ENCODE data around the gene SHISA5. TPM values are rescaled to one million over a fixed set of nuclear protein-coding genes. Genes with fewer than 3 reads are reported as not detected.
"Not testable (repeated sequence)": the region's sequence is repeated elsewhere in the genome, so short reads cannot be mapped to it uniquely, and the experiment has no call there.

SHISA5 gene
- total RNA-seq, 1 donor from 2014 or later = 47.9 TPM

- no peak for ATAC-seq (ENCODE audit: poor library complexity)
- DNase-seq = no peak
- intact Hi-C loops (cut with DNase I) = no loop called here
These were observed 36.9 kb downstream of the SHISA5 start for GRCh38 chr3:48467110-48467454.

DNA sequence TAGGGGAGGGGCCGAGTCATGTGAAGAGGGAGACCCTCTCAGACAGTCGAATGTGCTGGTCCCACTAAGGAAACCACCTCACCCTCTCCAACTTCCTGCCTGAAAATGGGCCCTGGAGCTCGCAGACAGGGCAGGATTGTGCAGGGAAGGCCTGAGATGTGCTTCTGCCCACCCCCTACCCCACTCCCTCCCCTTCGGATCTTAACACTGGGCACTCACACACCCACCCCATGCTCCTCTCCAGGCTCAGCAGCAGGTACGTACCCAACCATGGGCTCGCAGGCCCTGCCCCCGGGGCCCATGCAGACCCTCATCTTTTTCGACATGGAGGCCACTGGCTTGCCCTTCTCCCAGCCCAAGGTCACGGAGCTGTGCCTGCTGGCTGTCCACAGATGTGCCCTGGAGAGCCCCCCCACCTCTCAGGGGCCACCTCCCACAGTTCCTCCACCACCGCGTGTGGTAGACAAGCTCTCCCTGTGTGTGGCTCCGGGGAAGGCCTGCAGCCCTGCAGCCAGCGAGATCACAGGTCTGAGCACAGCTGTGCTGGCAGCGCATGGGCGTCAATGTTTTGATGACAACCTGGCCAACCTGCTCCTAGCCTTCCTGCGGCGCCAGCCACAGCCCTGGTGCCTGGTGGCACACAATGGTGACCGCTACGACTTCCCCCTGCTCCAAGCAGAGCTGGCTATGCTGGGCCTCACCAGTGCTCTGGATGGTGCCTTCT, 37.4 kb downstream of the SHISA5 start:
- no peak for DNase-seq
- peak; percentile 14 for ATAC-seq (ENCODE audit: poor library complexity)
- intact Hi-C loops (cut with DNase I) = no loop called here

DNA sequence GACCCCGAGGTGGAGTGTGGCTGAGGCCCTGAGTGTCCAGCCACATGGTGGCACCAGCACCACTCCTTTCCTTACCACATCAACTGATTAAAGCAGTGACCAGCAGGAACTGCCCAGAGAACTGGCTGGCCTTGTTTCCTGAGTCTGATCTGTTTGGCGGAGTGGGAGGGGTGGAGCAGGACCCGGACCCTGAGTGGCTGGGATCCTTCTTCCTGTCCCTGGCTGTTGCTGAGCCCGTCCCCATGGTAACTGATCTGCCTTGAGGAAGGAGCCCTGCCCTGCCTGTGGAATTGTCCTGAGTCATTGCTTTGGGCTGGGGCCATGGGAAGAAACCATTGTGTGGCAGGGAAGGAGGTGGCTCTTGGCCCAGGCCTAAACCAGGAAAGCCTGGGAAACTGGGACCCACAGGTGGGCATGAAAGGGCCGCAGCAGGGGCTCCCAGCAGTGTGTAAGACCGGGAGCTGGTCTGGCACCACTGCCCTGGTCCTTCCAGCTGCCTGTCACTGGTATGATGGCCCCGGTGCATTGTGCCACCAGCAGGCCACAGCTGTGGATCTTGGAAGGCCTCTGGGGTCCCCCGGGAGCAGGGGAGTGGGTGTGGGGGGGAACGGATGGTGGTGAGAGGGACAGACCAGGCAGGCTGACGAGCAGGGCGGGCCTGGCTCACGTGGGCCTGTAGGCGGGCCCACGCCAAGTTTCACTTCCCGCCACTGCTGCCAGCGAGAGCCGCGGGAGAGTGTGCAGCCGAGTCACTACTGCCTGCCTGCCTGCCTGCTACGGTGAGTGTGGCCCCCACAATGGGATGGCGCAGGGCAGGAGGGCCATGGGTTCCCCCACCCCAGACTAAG, 38.2 kb downstream of the SHISA5 start:
- DNase-seq (peak; percentile 97), ATAC-seq (ENCODE audit: poor library complexity) (peak; percentile 92)
- intact Hi-C loops (cut with DNase I) = loop anchor here (2.0 kb wide), 1 partner anchor 83 kb away; no protein-coding TSS in a partner anchor

GRCh38 chr3:48465237-48465530, 38.8 kb downstream of the SHISA5 start:
- DNase-seq = no peak
- ATAC-seq (ENCODE audit: poor library complexity) = no peak
- intact Hi-C loops (cut with DNase I) = loop anchor here (2.0 kb wide), 1 partner anchor 84 kb away; no protein-coding TSS in a partner anchor

GRCh38 chr3:48464713-48465221, 39.2 kb downstream of the SHISA5 start:
- intact Hi-C loops (cut with DNase I) = loop anchor here (2.0 kb wide), 1 partner anchor 84 kb away; no protein-coding TSS in a partner anchor
- DNase-seq (peak; percentile 41), ATAC-seq (ENCODE audit: poor library complexity) (no peak)

- intact Hi-C loops (cut with DNase I) = loop anchor here (2.0 kb wide), 1 partner anchor 85 kb away; no protein-coding TSS in a partner anchor
- ATAC-seq (ENCODE audit: poor library complexity) (no peak), DNase-seq (no peak)
These were observed 40.3 kb downstream of the SHISA5 start for GRCh38 chr3:48463703-48464102.

DNA sequence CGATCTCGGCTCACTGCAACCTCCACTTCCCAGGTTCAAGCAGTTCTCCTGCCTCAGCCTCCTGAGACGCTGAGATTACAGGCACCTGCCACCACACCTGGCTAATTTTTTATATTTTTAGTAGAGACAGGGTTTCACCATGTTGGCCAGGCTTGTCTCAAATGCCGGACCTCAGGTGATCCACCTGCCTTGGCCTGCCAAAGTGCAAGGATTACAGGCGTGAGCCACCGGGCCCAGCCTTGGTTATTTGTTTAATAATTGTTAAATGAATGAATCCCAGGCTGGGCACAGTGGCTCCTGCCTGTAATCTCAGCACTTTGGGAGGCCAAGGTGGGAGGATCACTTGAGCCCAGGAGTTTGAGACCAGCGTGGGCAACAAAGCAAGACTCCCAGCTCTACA, 42.2 kb downstream of the SHISA5 start:
- intact Hi-C loops (cut with DNase I); DNase-seq; ATAC-seq (ENCODE audit: poor library complexity): not testable (repeated sequence)

DNA sequence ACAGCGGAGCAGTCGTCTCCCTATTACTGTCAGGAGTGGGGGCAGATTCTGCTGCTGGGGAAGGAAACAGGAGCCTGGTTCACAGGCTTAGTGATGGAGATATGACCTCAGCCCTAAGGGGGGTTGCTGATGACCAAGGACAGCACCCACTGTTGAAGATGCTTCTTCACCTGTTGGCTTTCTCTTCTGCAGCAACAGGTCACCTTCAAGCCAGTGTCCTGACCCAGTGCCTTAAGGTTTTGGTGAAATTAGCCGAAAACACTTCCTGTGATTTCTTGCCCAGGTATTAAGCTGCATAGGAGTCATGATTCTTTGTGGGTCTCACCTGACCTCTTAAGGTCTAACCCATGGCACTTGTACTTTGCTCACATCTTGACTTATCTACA, 43.5 kb downstream of the SHISA5 start:
- intact Hi-C loops (cut with DNase I) = no loop called here
- DNase-seq (no peak), ATAC-seq (ENCODE audit: poor library complexity) (no peak)

GRCh38 chr3:48459773-48460516, 44.0 kb downstream of the SHISA5 start:
- intact Hi-C loops (cut with DNase I) = no loop called here
- ATAC-seq (ENCODE audit: poor library complexity) = no peak
- no peak for DNase-seq

GRCh38 chr3:48459331-48459730, 44.6 kb downstream of the SHISA5 start:
- DNase-seq (no peak), ATAC-seq (ENCODE audit: poor library complexity) (no peak)
- intact Hi-C loops (cut with DNase I) = no loop called here

- DNase-seq = no peak
- intact Hi-C loops (cut with DNase I) = no loop called here
- no peak for ATAC-seq (ENCODE audit: poor library complexity)
These were observed 47.5 kb downstream of the SHISA5 start for GRCh38 chr3:48456456-48456855.

GRCh38 chr3:48451270-48451669, 52.7 kb downstream of the SHISA5 start:
- no peak for DNase-seq
- ATAC-seq (ENCODE audit: poor library complexity) = no peak
- intact Hi-C loops (cut with DNase I) = no loop called here

DNA sequence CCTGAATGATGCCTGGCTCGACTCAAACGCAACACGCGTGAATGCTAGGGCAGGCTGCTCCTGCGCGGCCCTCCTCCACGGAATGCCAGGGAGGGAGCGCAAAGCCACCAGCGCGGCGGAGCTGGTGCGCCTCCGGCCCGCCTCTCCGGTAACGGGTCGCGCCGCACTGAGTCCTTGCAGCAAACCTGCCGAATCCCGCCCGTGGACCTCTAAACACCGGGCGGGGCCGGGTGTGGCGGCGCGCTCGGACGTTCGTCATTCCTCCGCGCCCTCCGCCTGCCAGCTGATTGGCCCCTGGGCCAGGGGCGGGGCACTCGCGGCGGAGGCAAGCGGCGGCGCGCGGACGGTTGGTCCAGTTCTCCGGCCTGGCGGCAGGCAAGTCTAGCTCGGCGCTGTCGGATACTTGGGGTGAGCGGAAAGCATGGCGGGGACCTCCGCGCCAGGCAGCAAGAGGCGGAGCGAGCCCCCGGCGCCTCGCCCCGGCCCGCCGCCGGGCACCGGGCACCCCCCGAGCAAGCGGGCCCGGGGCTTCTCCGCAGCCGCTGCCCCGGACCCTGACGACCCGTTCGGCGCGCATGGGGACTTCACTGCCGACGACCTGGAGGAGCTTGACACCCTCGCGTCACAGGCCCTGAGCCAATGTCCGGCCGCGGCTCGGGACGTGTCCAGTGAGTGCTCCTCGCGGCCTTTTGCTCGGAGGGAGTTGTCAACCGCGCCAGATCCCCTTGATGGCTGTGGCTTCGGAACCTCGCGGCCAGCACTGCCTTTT, 57.4 kb downstream of the SHISA5 start, which contains the start of gene ATRIP:
ATRIP (plus strand) TSS at position 313 of the 769 bp plus-strand sequence; CDS start at position 422, 109 bp downstream.
- ATAC-seq (ENCODE audit: poor library complexity) = peak; percentile 99
- intact Hi-C loops (cut with DNase I) = no loop called here

GRCh38 chr3:48446043-48446424, 57.9 kb downstream of the SHISA5 start:
- DNase-seq = no peak
- no peak for ATAC-seq (ENCODE audit: poor library complexity)
- intact Hi-C loops (cut with DNase I) = no loop called here

More for the DNA sequence above, 57.4 kb downstream of the SHISA5 start, which contains the start of gene ATRIP:
- peak; percentile 94 for DNase-seq

GRCh38 chr3:48445277-48445882, 58.6 kb downstream of the SHISA5 start:
- ATAC-seq (ENCODE audit: poor library complexity) (no peak), DNase-seq (no peak)
- intact Hi-C loops (cut with DNase I) = no loop called here

- DNase-seq (no peak), ATAC-seq (ENCODE audit: poor library complexity) (no peak)
- intact Hi-C loops (cut with DNase I) = no loop called here
These were observed 62.0 kb downstream of the SHISA5 start for GRCh38 chr3:48441940-48442339.

GRCh38 chr3:48440590-48440958, 63.4 kb downstream of the SHISA5 start:
- ATAC-seq (ENCODE audit: poor library complexity) (peak; percentile 11), DNase-seq (no peak)
- intact Hi-C loops (cut with DNase I) = no loop called here
